Gastrocnemius medialis (tissue), 4 donors: Measurements from ENCODE around the gene ARHGEF11. TPM values are rescaled to one million over a fixed set of nuclear protein-coding genes. Genes with fewer than 3 reads are reported as not detected.

ENCODE experiments used
- ATAC-seq, 2 donors: fragments of 150-250 bp; one replicate each; pipeline ENCODE4 v1.9.1; 2016
- DNase-seq, 2 donors: peaks; one replicate each; pipeline ENCODE4 v3.0.0-alpha.2; 2019
- H3K27ac ChIP-seq, 4 donors: fragments of 200-600 bp; sonication (generic); 1 replicate in 1 of 4; 2 replicates in 3 of 4; pipeline ENCODE4 v1.5.1; 2016 to 2018; ENCODE audit warnings: mild to moderate bottlenecking in 2 of 4, moderate library complexity in 1 of 4
- H3K27me3 ChIP-seq, 3 donors: fragments of 200-600 bp; sonication (generic) in 2 of 3; 1 replicate in 1 of 3; 2 replicates in 2 of 3; pipeline versions ENCODE4 v1.5.1 to v1.6.0; 2016 to 2019; ENCODE audit warnings: mild to moderate bottlenecking in 1 of 3, moderate library complexity in 1 of 3
- H3K36me3 ChIP-seq, 2 donors: fragments of 200-600 bp; sonication (generic) in 1 of 2; one replicate each; pipeline ENCODE4 v1.5.1; 2017 to 2018
- H3K4me1 ChIP-seq, 2 donors: fragments of 200-600 bp; sonication (generic) in 1 of 2; one replicate each; pipeline ENCODE4 v1.5.1; 2016 to 2017; ENCODE audit warnings: mild to moderate bottlenecking in 2 of 2
- H3K4me3 ChIP-seq, 4 donors: fragments of 200-600 bp; sonication (generic) in 3 of 4; 1 replicate in 1 of 4; 2 replicates in 3 of 4; pipeline ENCODE4 v1.5.1; 2016 to 2019; ENCODE audit warnings: mild to moderate bottlenecking in 2 of 4
- H3K9me3 ChIP-seq, 3 donors: fragments of 200-600 bp; sonication (generic) in 2 of 3; 1 replicate in 1 of 3; 2 replicates in 2 of 3; pipeline ENCODE4 v1.5.1; 2016 to 2019
- POLR2A ChIP-seq, 2 donors: fragments of 450-650 bp; IDR thresholded peaks; one replicate each; pipeline ENCODE4 v1.6.1; 2017; ENCODE audit warnings: antibody characterized with exemption in 2 of 2, mild to moderate bottlenecking in 2 of 2, moderate library complexity in 2 of 2
- in situ Hi-C, 4 donors: fragments of 200-750 bp; cut with MboI; loops; one replicate each; pipeline versions ENCODE4 v1.15.0 to v1.8.0; 2017; ENCODE audit warnings: low sequenced_read_pairs in 4 of 4
- intact Hi-C: fragments of 100-400 bp; cut with DNase I; formaldehyde crosslinking; loops from one replicate; pipeline ENCODE4 v1.15.1; 2023; ENCODE audit warnings: low total_unique reads
- total RNA-seq, 4 donors: library from RNA; depleted of rRNA; stranded (reverse); fragments of >200 nt; gene quantifications; one replicate each; pipeline versions ENCODE4 v1.1.0 to v1.2.3, GENCODE V29; 2016
- TF ChIP-seq, protein P1 (sequence below), 5 experiments: fragments of 450-650 bp in 3 of 5; fragments of 200-600 bp in 2 of 5; sonication (generic) in 2 of 5; IDR thresholded peaks in 4 of 5; conservative IDR thresholded peaks in 1 of 5; 1 replicate in 4 of 5; 2 replicates in 1 of 5; pipeline ENCODE4 v1.5.1; 2016 to 2019; ENCODE audit warnings: antibody characterized with exemption in 5 of 5, mild to moderate bottlenecking in 3 of 5, moderate library complexity in 3 of 5

ARHGEF11 gene
- total RNA-seq, 4 donors from 2014 or later, result 19.5 to 33.4 (median 27.7) TPM

DNA sequence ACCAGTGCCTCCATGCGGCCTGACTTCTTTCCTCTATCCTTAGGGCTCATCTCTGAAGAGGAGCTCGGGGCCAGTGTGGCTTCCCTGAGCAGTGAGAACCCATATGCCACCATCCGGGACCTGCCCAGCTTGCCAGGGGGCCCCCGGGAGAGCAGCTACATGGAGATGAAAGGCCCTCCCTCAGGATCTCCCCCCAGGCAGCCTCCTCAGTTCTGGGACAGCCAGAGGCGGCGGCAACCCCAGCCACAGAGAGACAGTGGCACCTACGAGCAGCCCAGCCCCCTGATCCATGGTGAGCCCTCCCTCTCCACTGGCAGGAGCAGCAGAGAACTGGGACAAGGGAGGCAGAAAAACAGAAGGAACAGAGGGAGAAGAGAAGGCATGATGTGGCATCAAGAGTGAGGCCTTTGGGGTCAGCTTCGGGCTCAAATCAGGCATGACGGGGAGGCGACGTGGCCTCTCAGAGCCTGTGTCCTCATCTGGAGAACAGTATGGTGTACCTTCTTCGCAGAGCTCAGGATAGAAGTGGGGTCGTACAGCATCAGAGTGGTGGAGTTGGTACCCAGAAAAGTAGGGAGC, 131.6 kb downstream of the ARHGEF11 start:
- Histone ChIP-seq H3K27ac (no peak overlapping the region), H3K27me3 (peaks cover 0 to 16% (median 0%) of the 10 kb centered on the region in 3 donors), H3K36me3 (no peaks in the 10 kb centered on the region), H3K9me3 (no peaks in the 10 kb centered on the region), H3K4me3 (no peak overlapping the region), H3K4me1 (no peaks in the 10 kb centered on the region)
- ATAC-seq (no peak), DNase-seq (no peak)
- in situ Hi-C loops (no loop called here), intact Hi-C loops (loop anchor here (10.0 kb wide), 1 partner anchor 161 kb away; no protein-coding TSS in a partner anchor)
- TF ChIP-seq, protein P1, sequence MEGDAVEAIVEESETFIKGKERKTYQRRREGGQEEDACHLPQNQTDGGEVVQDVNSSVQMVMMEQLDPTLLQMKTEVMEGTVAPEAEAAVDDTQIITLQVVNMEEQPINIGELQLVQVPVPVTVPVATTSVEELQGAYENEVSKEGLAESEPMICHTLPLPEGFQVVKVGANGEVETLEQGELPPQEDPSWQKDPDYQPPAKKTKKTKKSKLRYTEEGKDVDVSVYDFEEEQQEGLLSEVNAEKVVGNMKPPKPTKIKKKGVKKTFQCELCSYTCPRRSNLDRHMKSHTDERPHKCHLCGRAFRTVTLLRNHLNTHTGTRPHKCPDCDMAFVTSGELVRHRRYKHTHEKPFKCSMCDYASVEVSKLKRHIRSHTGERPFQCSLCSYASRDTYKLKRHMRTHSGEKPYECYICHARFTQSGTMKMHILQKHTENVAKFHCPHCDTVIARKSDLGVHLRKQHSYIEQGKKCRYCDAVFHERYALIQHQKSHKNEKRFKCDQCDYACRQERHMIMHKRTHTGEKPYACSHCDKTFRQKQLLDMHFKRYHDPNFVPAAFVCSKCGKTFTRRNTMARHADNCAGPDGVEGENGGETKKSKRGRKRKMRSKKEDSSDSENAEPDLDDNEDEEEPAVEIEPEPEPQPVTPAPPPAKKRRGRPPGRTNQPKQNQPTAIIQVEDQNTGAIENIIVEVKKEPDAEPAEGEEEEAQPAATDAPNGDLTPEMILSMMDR (IDR thresholded peaks at IDR 0.05 in 4 of 5, conservative IDR thresholded peaks at IDR 0.05 in 1 of 5), result no peak
- TF ChIP-seq POLR2A (IDR thresholded peaks at IDR 0.05), result no peak

DNA sequence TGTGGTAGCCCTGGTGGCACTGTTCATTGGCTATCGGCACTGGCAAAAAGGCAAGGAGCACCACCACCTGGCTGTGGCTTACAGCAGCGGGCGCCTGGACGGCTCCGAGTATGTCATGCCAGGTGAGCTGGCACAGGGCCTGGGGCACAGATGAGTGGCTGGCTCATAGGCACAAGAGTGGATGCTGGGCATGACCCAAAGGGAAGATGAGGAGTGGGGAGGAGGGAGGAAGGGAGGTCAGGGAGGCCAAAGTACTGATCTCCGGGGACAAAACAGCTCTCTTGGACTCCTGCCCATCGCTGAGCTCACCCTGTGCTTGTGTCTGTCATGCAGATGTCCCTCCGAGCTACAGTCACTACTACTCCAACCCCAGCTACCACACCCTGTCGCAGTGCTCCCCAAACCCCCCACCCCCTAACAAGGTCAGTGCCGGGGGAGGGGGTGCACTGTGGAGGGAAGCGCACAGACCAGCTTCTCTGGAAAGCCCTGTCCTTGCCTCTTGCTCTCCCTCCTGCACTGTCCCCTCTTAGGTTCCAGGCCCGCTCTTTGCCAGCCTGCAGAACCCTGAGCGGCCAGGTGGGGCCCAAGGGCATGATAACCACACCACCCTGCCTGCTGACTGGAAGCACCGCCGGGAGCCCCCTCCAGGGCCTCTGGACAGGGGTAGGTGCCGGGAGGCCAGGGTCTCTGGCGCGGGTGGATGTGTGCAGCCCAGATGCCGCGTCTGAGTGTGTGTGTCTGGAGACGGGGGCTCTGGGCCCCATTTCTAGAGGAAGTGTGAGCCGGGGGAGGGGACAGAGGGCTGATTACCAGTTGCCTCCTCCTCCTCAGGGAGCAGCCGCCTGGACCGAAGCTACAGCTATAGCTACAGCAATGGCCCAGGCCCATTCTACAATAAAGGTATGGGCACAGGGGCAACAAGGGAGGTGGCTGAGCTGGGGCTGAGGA, 132.4 kb downstream of the ARHGEF11 start:
- H3K27me3 ChIP-seq, result peaks cover 0 to 10% (median under 1%) of the 10 kb centered on the region in 3 donors
- no peak overlapping the region for H3K27ac ChIP-seq
- TF ChIP-seq, protein P1 (IDR thresholded peaks at IDR 0.05 in 4 of 5, conservative IDR thresholded peaks at IDR 0.05 in 1 of 5), result no peak
- TF ChIP-seq POLR2A (IDR thresholded peaks at IDR 0.05), result no peak
- DNase-seq (no peak), ATAC-seq (no peak)
- H3K9me3 ChIP-seq, result no peaks in the 10 kb centered on the region
- intact Hi-C loops, result loop anchor here (10.0 kb wide), 1 partner anchor 162 kb away; no protein-coding TSS in a partner anchor
- in situ Hi-C loops, result no loop called here
- no peak overlapping the region for H3K4me3 ChIP-seq
- no peaks in the 10 kb centered on the region for H3K4me1 ChIP-seq
- H3K36me3 ChIP-seq, result no peaks in the 10 kb centered on the region

DNA sequence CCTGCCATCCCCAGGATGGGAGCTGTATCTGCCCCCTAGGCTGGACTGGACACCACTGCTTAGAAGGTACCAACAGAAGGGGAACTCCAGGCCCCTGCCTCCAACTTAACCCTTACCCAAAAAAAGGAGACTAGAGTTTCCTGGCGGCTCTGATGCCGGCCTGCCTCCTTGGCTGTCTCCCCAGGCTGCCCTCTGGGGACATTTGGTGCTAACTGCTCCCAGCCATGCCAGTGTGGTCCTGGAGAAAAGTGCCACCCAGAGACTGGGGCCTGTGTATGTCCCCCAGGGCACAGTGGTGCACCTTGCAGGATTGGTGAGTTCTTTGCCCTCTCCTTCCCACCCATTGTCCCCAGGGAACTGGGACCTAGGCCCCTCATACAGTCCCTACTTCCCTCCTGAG, 133.2 kb downstream of the ARHGEF11 start:
- no peaks in the 10 kb centered on the region for H3K36me3 ChIP-seq

DNA sequence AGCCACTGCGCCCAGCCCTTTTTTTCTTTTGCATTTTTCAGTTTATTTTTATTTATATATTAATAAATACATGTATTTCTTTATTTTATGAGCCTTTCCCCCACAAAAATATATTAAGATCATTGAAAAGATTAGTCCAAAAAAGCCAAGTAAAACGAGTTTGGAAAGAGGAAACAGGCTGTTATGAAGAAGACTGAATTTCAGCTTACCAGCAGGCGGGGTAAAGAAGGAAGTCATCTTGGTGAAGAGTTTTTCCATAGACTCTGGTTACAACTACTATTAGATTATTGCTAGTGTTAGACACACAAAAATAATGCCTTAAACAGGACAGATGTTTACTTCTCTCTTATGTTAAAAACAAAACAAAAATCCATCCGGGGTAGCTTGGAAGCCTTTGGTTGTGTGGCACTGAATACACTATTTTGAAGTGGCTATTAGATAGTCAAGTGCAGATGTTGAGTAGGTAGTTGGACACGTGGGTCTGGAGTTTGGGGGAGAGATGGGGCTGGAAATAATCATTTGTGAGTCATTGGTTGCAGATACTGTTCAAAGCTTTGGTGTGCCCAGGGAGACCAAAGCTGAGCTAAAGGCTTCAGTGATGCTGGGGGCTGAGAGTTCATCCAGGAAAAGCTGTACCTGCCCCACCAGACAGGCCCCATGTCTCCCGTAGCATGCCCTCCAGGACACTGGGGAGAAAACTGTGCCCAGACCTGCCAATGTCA, 133.8 kb downstream of the ARHGEF11 start:
- Histone ChIP-seq H3K4me3 (no peak overlapping the region), H3K4me1 (no peaks in the 10 kb centered on the region), H3K27me3 (peaks cover 0 to 11% (median 7%) of the 10 kb centered on the region in 3 donors), H3K27ac (no peak overlapping the region), H3K9me3 (no peaks in the 10 kb centered on the region), H3K36me3 (no peaks in the 10 kb centered on the region)
- DNase-seq (no peak), ATAC-seq (no peak)
- in situ Hi-C loops (no loop called here), intact Hi-C loops (loop anchor here (10.0 kb wide), 1 partner anchor 163 kb away; no protein-coding TSS in a partner anchor)
- TF ChIP-seq, protein P1 (IDR thresholded peaks at IDR 0.05 in 4 of 5, conservative IDR thresholded peaks at IDR 0.05 in 1 of 5), result no peak
- TF ChIP-seq POLR2A (IDR thresholded peaks at IDR 0.05), result no peak

More for the DNA sequence above, 133.2 kb downstream of the ARHGEF11 start:
- H3K27ac ChIP-seq, result no peak overlapping the region
- H3K9me3 ChIP-seq, result no peaks in the 10 kb centered on the region
- DNase-seq, result no peak
- in situ Hi-C loops, result no loop called here
- TF ChIP-seq, protein P1 (IDR thresholded peaks at IDR 0.05 in 4 of 5, conservative IDR thresholded peaks at IDR 0.05 in 1 of 5), result no peak
- TF ChIP-seq POLR2A (IDR thresholded peaks at IDR 0.05), result no peak
- peaks cover 0 to 11% (median 7%) of the 10 kb centered on the region in 3 donors for H3K27me3 ChIP-seq
- no peak overlapping the region for H3K4me3 ChIP-seq
- no peaks in the 10 kb centered on the region for H3K4me1 ChIP-seq
- ATAC-seq, result no peak
- intact Hi-C loops, result loop anchor here (10.0 kb wide), 1 partner anchor 162 kb away; no protein-coding TSS in a partner anchor
